ENCODE measurements around the gene PRKCE. TPM values are rescaled to one million over a fixed set of nuclear protein-coding genes. Genes with fewer than 3 reads are reported as not detected.

The PRKCE gene
- total and polyA plus RNA-seq, 2 of the 8 experiments (the other 6 are each of a cell fraction or from before 2014, with no cell fraction given), result 0.54 to 2.1 TPM

DNA sequence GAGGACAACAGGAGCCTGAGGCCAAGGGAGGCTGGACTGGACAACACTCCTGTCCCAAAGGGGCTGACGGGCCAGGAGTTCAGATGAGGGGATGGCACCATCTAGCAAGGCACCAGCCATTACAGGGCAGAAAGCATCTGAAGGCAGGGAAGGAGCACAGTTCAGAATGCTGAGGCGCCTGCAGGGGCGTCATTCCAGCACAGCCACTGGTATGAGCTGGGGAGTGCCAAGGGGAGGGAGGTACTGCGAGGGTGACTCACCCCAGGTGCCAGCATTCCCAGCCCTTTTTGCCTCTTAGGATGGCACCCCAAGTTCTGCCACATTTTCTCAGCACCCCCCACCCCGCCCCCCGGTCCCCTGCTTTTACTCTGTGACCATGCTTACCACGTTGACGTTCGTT is 515.9 kb downstream of the PRKCE start:
- Histone ChIP-seq H2BK120ac (replicated peaks; ENCODE audit: low read depth, low read length) (no peak overlapping the region), H2BK15ac (ENCODE audit: low read length) (no peak overlapping the region), H2BK5ac (ENCODE audit: low read depth, low read length) (no peak overlapping the region), H2BK20ac (ENCODE audit: low read length) (no peak overlapping the region), H3K36me3 (ENCODE audit: control insufficient read depth in 2 of 4, insufficient read depth in 4 of 4, low read length in 3 of 4) (no peaks in the 10 kb centered on the region; a peak in 1 of 8 replicates), H3K79me1 (ENCODE audit: low read depth, low read length) (no peaks in the 10 kb centered on the region), H3K27me3 (replicated peaks in 1 of 4; ENCODE audit: control insufficient read depth in 3 of 4, extremely low read depth in 1 of 4, insufficient read depth in 3 of 4, low read length in 3 of 4) (no peaks in the 10 kb centered on the region), H3K18ac (ENCODE audit: extremely low read depth, low read length) (no peak overlapping the region), H3K4me2 (ENCODE audit: insufficient read depth in 1 of 2, low read depth in 2 of 2, low read length in 2 of 2) (no peak overlapping the region), H2AFZ (ENCODE audit: low read length) (no peak overlapping the region), H2BK12ac (ENCODE audit: low read depth, low read length) (no peak overlapping the region), H3K9me3 (ENCODE audit: insufficient read depth in 2 of 2, low read depth in 1 of 2, low read length in 1 of 2) (no peaks in the 10 kb centered on the region), H3K23ac (ENCODE audit: insufficient read length) (no peak overlapping the region), H3K79me2 (ENCODE audit: control insufficient read depth in 1 of 2, insufficient read depth in 2 of 2, low read length in 2 of 2) (no peaks in the 10 kb centered on the region), H4K20me1 (replicated peaks in 1 of 2; ENCODE audit: control insufficient read depth in 1 of 2, insufficient read depth in 2 of 2, low read length in 2 of 2) (no peaks in the 10 kb centered on the region), H3K23me2 (ENCODE audit: low read depth, low read length) (no peaks in the 10 kb centered on the region), H3K4me1 (replicated peaks in 1 of 4; ENCODE audit: control insufficient read depth in 3 of 4, insufficient read depth in 4 of 4, low read length in 3 of 4) (peaks cover 0 to 8% (median 3%) of the 10 kb centered on the region in 4 experiments; a peak in 4 of 7 replicates), H2AK5ac (ENCODE audit: low read depth, low read length) (no peak overlapping the region), H3K4ac (replicated peaks; ENCODE audit: insufficient read length, low read depth, low read length) (no peak overlapping the region), H4K8ac (ENCODE audit: extremely low read depth, insufficient read depth, low read length) (no peak overlapping the region), H3K56ac (replicated peaks; ENCODE audit: insufficient read length, low read depth, low read length) (no peak overlapping the region), H3K27ac (ENCODE audit: low read depth, low read length) (no peak overlapping the region), H4K91ac (replicated peaks; ENCODE audit: insufficient read length, low read length) (no peak overlapping the region), H4K5ac (ENCODE audit: insufficient read length, low read depth, low read length) (no peak overlapping the region), H3K9ac (replicated peaks in 1 of 4; ENCODE audit: extremely low read depth in 1 of 4, low read depth in 3 of 4, low read length in 3 of 4) (no peak overlapping the region), H3K14ac (ENCODE audit: insufficient read length) (no peak overlapping the region), H3K4me3 (ENCODE audit: extremely low read depth in 1 of 4, insufficient read depth in 2 of 4, low read depth in 3 of 4, low read length in 4 of 4) (no peak overlapping the region)
- ChIA-PET CTCF (ENCODE audit: partially characterized antibody) (no interaction called here), POLR2A (ENCODE audit: partially characterized antibody) (no interaction called here)
- DNase-seq (ENCODE audit: low read depth in 1 of 2, low spot score in 2 of 2) (no peak), FAIRE-seq (no peak)
- 87% methylated on average over 6 of the region's 9 CpGs; no CpG with 5 or more reads in 1 of the 2 experiments for WGBS, 2 experiments (ENCODE audit: extremely low coverage in 1 of 2, insufficient coverage in 1 of 2, insufficient read length in 1 of 2, insufficient replicate concordance in 2 of 2, low coverage in 1 of 2, low lambda C conversion rate in 2 of 2, missing lambda C conversion rate in 1 of 2)
- TF ChIP-seq KDM5A (IDR thresholded peaks at IDR 0.05; ENCODE audit: low read length), result no peak
- no peak for TF ChIP-seq POLR2A (IDR thresholded peaks at IDR 0.05; ENCODE audit: control extremely low read depth in 1 of 2, low read depth in 2 of 2, low read length in 2 of 2)
- TF ChIP-seq, protein P1, sequence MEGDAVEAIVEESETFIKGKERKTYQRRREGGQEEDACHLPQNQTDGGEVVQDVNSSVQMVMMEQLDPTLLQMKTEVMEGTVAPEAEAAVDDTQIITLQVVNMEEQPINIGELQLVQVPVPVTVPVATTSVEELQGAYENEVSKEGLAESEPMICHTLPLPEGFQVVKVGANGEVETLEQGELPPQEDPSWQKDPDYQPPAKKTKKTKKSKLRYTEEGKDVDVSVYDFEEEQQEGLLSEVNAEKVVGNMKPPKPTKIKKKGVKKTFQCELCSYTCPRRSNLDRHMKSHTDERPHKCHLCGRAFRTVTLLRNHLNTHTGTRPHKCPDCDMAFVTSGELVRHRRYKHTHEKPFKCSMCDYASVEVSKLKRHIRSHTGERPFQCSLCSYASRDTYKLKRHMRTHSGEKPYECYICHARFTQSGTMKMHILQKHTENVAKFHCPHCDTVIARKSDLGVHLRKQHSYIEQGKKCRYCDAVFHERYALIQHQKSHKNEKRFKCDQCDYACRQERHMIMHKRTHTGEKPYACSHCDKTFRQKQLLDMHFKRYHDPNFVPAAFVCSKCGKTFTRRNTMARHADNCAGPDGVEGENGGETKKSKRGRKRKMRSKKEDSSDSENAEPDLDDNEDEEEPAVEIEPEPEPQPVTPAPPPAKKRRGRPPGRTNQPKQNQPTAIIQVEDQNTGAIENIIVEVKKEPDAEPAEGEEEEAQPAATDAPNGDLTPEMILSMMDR (IDR thresholded peaks at IDR 0.05; ENCODE audit: control extremely low read depth in 1 of 3, insufficient read depth in 1 of 3, low read depth in 1 of 3, low read length in 3 of 3), result no peak
- no peak for TF ChIP-seq EZH2 (IDR thresholded peaks at IDR 0.05; ENCODE audit: low read depth, low read length, severe bottlenecking)
- TF ChIP-seq SP1 (IDR thresholded peaks at IDR 0.05; ENCODE audit: low read depth, low read length), result no peak
